Hepatocyte (in vitro differentiated cells): ENCODE results near the gene SLC13A3. TPM values are rescaled to one million over a fixed set of nuclear protein-coding genes. Genes with fewer than 3 reads are reported as not detected.

ENCODE experiments used
- DNase-seq: peaks from one replicate; pipeline ENCODE4 v3.0.0-alpha.2; 2016; ENCODE audit warnings: low spot score
- H2AFZ ChIP-seq: fragments of 200-600 bp; sonication (generic); 2 replicates; pipeline ENCODE4 v1.6.0; 2016; ENCODE audit warnings: antibody characterized with exemption, mild to moderate bottlenecking
- H3K27ac ChIP-seq: fragments of 200-600 bp; sonication (generic); 2 replicates; pipeline ENCODE4 v1.5.1; 2016; ENCODE audit warnings: mild to moderate bottlenecking
- H3K27me3 ChIP-seq: fragments of 200-600 bp; sonication (generic); 2 replicates; pipeline ENCODE4 v1.6.1; 2016
- H3K36me3 ChIP-seq: fragments of 200-600 bp; sonication (generic); replicated peaks from 2 replicates; pipeline ENCODE4 v1.5.1; 2016; ENCODE audit warnings: low read depth; ENCODE audit not compliant: insufficient read depth
- H3K4me1 ChIP-seq: fragments of 200-600 bp; sonication (generic); 2 replicates; pipeline ENCODE4 v1.5.1; 2016; ENCODE audit warnings: mild to moderate bottlenecking, moderate library complexity; ENCODE audit not compliant: insufficient read depth
- H3K4me2 ChIP-seq: fragments of 200-600 bp; sonication (generic); 2 replicates; pipeline ENCODE4 v1.6.0; 2016
- H3K4me3 ChIP-seq: fragments of 200-600 bp; sonication (generic); 2 replicates; pipeline ENCODE4 v1.5.1; 2016; ENCODE audit warnings: mild to moderate bottlenecking
- H3K79me2 ChIP-seq: fragments of 200-600 bp; sonication (generic); 2 replicates; pipeline ENCODE4 v1.6.0; 2017; ENCODE audit warnings: mild to moderate bottlenecking
- H3K9me2 ChIP-seq: fragments of 200-600 bp; sonication (generic); replicated peaks from 2 replicates; pipeline ENCODE4 v1.6.0; 2017; ENCODE audit warnings: mild to moderate bottlenecking; ENCODE audit not compliant: insufficient read depth
- H3K9me3 ChIP-seq: fragments of 200-600 bp; sonication (generic); 2 replicates; pipeline ENCODE4 v1.5.1; 2016; ENCODE audit warnings: low read depth, mild to moderate bottlenecking
- H4K20me1 ChIP-seq: fragments of 200-600 bp; sonication (generic); 2 replicates; pipeline ENCODE4 v1.6.0; 2016; ENCODE audit warnings: mild to moderate bottlenecking; ENCODE audit not compliant: insufficient read depth, poor library complexity, severe bottlenecking
- EZH2 ChIP-seq: fragments of 200-600 bp; sonication (generic); IDR thresholded peaks from 2 replicates; pipeline ENCODE4 v1.6.1; 2016; ENCODE audit warnings: antibody characterized with exemption, mild to moderate bottlenecking, borderline replicate concordance
- EZH2phosphoT487 ChIP-seq: fragments of 200-600 bp; sonication (generic); IDR thresholded peaks from one replicate; pipeline ENCODE4 v1.6.1; 2018; ENCODE audit warnings: antibody characterized with exemption, mild to moderate bottlenecking, low read depth, moderate library complexity; ENCODE audit not compliant: unreplicated experiment, severe bottlenecking
- WGBS: methylation state at CpG from one replicate; pipeline ENCODE4 v1.1.6; 2016; ENCODE audit warnings: low lambda C conversion rate; ENCODE audit errors: missing lambda C conversion rate; 5-methylcytosine and 5-hydroxymethylcytosine counted together
- polyA plus RNA-seq: library from polyadenylated mRNA; unstranded; fragments of >200 nt; fragmentation: Nextera tagmentation; extraction: Ambion mirVana; gene quantifications from 2 replicates; pipeline ENCODE4 v1.2.1, GENCODE V29; 2016
- total RNA-seq: library from RNA; depleted of rRNA; stranded (reverse); fragments of >200 nt; gene quantifications from 2 replicates; pipeline ENCODE4 v1.2.3, GENCODE V29; 2014
- TF ChIP-seq, protein P1 (sequence below): fragments of 200-600 bp; sonication (generic); IDR thresholded peaks from 2 replicates; pipeline ENCODE4 v1.5.1; 2016; ENCODE audit warnings: antibody characterized with exemption, mild to moderate bottlenecking; ENCODE audit not compliant: poor library complexity

Gene SLC13A3
- total and polyA plus RNA-seq, 2 experiments from 2014 or later, result 1.8 to 9.4 TPM

DNA sequence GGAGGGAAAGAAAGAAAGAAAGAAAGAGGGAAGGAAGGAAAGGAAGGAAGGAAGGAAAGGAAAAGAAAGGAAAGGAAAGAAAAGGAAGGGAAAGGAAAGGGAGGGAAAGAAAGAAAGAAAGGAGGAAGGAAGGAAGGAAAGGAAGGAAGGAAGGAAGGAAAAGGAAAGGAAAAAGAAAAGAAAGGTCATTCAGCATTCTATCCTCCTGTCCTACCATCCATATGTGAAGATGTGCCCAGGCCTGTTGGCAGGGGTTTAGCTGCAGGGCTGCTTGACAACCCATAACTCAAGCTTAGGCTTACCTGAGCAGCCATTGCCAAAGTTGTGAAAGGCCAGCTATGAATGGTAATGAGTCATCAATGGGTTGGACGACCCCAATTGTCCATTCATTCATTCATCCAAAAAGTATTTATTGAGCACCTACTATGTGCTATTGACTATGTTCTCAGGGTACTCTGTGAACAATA is 50.9 kb downstream of the SLC13A3 start:
- Histone ChIP-seq H4K20me1 (no peaks in the 10 kb centered on the region), H3K27me3 (no peaks in the 10 kb centered on the region), H3K9me2 (no peaks in the 10 kb centered on the region), H3K4me3 (no peak overlapping the region), H2AFZ (no peak overlapping the region), H3K27ac (no peak overlapping the region), H3K79me2 (no peaks in the 10 kb centered on the region), H3K4me2 (no peak overlapping the region), H3K9me3 (no peaks in the 10 kb centered on the region), H3K36me3 (no peaks in the 10 kb centered on the region), H3K4me1 (no peaks in the 10 kb centered on the region)
- 67% methylated on average over 1 of the region's 1 CpG for WGBS
- DNase-seq, result no peak
- no peak for TF ChIP-seq EZH2phosphoT487
- TF ChIP-seq EZH2, result no peak
- TF ChIP-seq, protein P1, sequence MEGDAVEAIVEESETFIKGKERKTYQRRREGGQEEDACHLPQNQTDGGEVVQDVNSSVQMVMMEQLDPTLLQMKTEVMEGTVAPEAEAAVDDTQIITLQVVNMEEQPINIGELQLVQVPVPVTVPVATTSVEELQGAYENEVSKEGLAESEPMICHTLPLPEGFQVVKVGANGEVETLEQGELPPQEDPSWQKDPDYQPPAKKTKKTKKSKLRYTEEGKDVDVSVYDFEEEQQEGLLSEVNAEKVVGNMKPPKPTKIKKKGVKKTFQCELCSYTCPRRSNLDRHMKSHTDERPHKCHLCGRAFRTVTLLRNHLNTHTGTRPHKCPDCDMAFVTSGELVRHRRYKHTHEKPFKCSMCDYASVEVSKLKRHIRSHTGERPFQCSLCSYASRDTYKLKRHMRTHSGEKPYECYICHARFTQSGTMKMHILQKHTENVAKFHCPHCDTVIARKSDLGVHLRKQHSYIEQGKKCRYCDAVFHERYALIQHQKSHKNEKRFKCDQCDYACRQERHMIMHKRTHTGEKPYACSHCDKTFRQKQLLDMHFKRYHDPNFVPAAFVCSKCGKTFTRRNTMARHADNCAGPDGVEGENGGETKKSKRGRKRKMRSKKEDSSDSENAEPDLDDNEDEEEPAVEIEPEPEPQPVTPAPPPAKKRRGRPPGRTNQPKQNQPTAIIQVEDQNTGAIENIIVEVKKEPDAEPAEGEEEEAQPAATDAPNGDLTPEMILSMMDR, result no peak

DNA sequence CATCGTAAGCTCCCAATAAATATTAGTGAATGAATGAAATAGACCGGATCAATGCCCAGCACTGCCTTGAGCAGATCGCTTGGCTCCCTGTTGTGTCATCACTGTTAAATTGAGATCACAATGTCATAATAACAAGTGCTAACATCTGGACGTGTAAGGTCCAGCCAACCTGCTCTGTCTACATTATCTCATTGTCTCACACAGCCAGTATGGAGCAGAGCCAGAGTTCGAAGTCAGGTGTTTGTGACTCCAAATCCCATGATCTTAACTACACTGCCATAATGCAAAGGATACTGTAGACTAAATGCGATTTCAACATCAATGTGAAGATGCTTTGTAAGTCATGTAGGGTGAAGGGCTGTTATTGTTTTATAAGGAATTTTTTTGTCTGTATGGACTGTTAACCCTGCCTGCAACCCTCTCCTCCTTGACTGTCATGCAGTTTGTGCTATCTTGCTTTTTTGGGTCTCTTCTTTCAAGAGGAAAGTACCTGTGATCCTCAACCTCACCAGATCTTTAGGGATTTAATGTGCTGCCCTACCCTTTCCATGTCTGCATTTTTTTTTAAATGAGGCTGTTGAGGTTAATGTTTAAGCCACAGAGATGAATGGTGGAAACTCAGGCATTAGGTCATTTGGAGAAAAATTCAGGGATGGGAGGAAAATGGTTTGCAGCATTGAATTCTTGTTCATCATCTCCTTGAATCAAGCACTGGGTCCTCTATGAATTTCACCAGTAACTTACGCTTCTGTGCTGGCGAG is 51.9 kb downstream of the SLC13A3 start:
- no peaks in the 10 kb centered on the region for H3K36me3 ChIP-seq
- DNase-seq, result no peak
- 89% methylated on average over 8 of the region's 8 CpGs for WGBS
- H3K79me2 ChIP-seq, result no peaks in the 10 kb centered on the region
- TF ChIP-seq, protein P1, result no peak
- TF ChIP-seq EZH2 (no peak), EZH2phosphoT487 (no peak)
- no peaks in the 10 kb centered on the region for H3K4me1 ChIP-seq
- no peaks in the 10 kb centered on the region for H3K9me3 ChIP-seq
- no peak overlapping the region for H3K4me3 ChIP-seq
- H3K27me3 ChIP-seq, result no peaks in the 10 kb centered on the region
- no peak overlapping the region for H2AFZ ChIP-seq
- H3K27ac ChIP-seq, result no peak overlapping the region
- H4K20me1 ChIP-seq, result no peaks in the 10 kb centered on the region
- H3K9me2 ChIP-seq, result no peaks in the 10 kb centered on the region
- no peak overlapping the region for H3K4me2 ChIP-seq

- no peak overlapping the region for H3K27ac ChIP-seq
- H2AFZ ChIP-seq, result no peak overlapping the region
- no peak overlapping the region for H3K4me3 ChIP-seq
- no peaks in the 10 kb centered on the region for H3K79me2 ChIP-seq
- DNase-seq, result no peak
- no peaks in the 10 kb centered on the region for H3K36me3 ChIP-seq
- no peaks in the 10 kb centered on the region for H4K20me1 ChIP-seq
- WGBS, result 91% methylated on average over 7 of the region's 8 CpGs
- no peaks in the 10 kb centered on the region for H3K9me2 ChIP-seq
- TF ChIP-seq EZH2phosphoT487, result no peak
- TF ChIP-seq, protein P1, result no peak
- TF ChIP-seq EZH2, result no peak
- H3K9me3 ChIP-seq, result no peaks in the 10 kb centered on the region
- no peaks in the 10 kb centered on the region for H3K27me3 ChIP-seq
- no peaks in the 10 kb centered on the region for H3K4me1 ChIP-seq
- H3K4me2 ChIP-seq, result no peak overlapping the region
Measured at GRCh38 chr20:46595933-46596332, 55.3 kb downstream of the SLC13A3 start.
